Measurements from ENCODE around the gene ADH5.
"Not testable (repeated sequence)": the region's sequence is repeated elsewhere in the genome, so short reads cannot be mapped to it uniquely, and the experiment has no call there.

The ADH5 gene

DNA sequence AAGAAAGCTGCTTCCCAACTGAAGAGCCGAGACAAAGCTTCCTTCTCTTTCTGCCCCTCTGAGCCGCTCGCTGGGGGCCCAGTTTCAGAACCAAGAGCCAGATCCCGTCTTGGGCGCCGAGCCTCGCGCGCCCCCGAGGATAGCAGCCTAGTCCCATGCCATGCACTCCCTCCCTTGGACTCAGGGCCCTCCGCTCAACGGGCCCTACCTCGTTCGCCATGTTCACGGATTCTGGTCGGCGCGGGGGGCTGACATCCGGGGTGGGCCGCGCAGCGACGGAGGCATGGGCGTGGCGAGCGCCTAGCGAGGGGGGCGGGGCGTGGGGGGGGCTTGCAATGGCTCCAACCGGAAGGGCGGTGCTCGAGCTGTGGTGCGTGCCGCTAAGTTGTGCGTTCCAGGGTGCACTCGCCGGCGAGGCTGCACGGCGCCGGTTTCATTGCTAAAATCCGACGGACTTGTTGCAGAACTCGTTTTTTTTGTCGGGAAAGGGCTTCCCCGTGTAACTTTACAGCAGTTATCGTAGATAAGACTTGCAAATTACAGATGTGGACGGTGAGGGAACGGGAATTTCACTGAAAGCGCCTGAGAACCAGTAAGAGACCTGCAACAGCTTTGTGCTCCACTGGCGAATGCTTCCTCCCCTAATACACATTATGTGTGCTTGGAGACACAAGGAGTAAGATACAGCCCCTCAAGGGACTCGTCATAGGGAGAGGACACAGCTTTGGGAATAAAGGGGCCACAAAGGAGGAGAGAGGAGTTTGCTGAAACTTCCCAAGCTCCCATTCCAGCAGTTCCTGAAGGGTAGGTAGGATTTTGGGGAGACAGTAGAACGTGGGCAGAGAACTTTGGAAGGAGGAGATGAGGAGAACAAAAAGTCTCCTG is at the start of gene ADH5:
Gene ADH5, minus strand, starts transcription at position 308 of the 885 bp plus-strand sequence. Its CDS starts 88 bp downstream, at position 220.
- DNase-seq, result peak; percentile 46

DNA sequence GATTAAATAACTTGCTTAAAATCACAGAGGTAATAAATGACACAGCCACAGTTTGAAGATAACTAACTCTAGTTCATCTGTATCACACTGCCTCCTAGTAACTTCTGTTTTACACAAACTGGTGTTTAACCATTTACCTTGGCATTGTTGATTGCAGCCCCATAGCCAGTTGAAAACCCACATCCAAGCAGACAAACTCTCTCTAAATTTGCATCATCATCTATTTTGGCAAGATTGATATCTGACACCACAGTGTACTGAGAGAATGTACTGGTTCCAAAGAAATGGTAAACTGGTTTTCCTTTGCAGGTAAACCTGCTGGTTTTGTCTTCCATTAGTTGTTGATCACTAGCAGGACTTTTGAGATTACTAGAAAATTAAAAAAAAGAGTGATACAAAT is 47.7 kb upstream of the ADH5 start:
- DNase-seq, result no peak

DNA sequence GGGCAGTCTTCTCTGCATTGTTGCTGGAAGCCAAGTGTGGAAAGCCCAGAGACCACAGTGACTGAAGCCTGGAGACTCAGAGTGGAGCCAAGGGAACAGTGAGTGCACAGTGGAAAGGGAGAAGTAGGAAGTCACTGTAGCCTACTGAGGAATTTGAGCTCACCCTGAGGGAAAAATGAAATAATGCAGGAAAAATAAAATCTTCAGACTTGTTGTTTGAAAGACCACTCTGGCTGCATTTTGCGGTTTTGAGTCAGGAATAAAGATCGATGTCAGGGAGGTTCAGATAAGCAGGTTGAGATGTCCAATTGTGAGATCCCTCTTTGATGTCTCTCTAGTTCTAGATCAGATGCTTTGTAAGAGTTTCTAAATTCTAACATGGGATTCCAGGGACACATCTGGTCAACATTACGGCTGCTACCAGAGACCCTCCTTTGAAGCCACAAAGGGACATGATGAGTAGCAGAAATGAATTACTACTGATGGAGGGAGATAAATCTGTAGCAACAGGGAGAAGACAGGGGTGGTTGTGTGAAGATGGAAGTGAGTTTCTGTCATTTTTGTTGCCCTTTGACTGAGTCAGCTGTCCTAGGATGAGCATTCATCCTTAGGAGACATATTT is 47.1 kb upstream of the ADH5 start:
- no peak for DNase-seq

DNA sequence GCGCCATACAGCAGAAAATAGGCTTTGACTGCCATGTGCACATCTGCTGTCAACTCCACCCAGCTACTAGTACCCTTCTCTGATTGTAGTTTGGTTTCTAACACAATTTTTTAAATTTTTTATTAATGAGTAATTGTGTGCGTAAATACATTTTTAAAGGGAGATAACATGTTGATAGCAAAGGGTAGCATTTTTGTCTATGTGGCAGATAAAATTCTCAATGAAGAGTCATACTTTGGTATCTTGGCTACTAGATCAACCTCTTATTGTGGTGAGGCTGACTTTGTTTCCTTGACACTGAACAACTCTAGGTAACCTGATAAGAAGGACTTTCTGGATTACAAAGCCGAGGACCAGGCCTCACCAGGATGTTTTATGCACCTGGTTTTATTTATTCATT is 46.0 kb upstream of the ADH5 start:
- DNase-seq, result no peak

DNA sequence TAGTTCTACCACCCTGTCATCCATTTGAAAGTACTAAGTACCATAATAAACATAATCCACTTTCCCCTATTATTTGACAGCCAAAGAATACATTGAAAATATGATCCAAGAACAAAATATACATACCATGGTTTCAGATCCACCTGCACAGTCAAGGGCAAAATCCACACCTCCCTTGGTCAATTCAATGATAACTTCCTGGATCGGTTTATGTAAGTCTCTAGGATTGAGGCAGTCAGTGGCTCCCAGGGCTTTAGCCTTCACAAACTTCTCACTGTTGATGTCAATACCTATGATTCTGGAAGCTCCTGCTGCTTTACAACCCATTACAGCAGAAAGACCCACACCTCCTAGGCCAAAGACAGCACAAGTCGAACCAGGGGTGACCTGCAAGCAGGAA is 42.8 kb upstream of the ADH5 start:
- DNase-seq, result no peak

DNA sequence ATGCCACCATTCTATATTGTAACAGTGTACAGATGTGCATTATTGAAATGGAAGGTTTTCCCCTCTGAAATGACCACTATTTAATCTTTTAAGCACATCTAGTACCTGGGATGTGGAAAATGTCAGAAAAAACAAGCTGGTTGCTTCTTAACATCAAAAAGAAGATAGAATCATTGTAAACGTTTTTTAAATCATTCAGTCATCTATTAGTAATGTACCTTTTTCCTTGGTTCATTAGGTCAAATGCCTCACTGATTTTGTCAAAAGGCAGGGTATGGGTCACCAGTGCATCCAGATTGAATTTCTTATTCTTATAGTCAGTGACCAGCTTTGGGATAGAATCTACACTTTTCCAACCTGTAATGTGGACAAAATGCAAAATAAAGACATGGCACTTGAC is 37.8 kb upstream of the ADH5 start:
- DNase-seq, result no peak

DNA sequence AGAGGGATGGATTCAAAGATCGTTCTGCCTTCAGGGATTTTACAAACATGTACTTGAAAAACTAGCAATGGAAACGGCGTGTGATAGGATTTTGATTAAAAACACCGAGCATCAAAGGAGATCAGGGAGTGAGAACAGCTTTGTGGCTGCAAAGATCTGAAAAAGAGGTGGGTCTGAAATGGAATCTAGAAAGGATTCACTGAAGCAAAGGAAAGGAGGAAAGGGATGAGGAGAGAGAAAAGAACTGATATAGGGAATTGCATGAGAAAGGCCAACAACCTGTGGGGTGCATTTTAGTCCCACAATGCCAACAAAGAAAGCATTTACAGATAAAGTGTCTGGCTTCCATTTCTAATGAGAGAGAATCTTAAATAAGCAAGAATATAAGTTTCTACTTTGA is 32.4 kb upstream of the ADH5 start:
- no peak for DNase-seq

DNA sequence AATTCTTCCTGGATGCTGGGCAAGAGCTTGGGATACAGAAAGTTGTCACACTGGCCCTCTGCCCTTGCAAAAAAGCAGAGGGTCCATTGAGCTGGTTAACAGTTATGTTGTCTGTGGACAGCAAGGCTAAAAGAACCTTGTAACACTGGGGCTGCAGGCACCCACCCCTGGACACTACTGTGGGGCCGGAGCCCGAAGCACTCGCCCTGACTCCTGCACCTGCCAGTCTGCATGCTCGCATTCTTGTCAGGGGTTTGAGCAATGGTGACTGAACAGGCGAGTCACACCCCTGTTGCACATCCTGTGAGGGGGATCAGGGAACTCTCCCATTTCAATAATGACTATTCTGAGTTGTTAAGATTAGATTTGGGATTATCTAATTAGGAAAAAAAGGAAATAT is 31.9 kb upstream of the ADH5 start:
- DNase-seq, result no peak

DNA sequence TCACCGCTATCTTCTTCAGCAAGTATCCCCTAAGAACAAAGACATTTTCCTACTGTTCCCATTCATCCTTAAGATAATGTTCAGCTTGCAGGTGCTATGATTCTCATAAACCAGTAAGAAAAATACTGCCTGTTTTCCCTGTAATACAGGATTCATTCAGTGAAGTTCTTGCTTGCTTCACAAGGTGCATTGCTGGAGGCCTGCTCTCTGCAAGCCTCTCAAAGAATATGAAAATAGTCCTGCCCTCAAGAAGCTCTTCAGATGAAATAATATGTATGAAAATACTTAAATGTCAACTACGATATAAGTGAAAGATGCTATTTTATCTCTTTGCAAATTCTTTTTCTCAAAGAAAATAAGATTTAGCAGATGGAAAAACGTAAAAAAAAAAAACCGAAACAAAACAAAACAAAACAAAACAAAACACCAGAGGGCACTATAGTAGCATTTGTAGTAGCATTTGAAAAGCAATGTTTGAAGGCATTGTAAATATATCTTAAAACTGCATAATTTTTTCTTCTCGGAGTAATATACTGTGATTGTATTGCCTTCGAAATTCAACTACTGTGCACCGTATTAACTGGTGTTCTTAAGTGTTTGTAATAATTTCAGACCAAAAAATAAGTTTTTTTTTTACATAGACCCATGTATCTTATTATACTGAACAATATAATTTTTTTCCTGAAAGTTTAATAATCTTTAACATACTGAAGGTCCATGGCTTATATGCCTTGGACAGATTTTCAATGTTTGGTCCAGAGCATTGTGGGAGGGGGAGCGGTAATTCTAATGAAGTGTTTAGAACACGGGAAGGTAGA is 29.5 kb upstream of the ADH5 start:
- DNase-seq, result no peak

DNA sequence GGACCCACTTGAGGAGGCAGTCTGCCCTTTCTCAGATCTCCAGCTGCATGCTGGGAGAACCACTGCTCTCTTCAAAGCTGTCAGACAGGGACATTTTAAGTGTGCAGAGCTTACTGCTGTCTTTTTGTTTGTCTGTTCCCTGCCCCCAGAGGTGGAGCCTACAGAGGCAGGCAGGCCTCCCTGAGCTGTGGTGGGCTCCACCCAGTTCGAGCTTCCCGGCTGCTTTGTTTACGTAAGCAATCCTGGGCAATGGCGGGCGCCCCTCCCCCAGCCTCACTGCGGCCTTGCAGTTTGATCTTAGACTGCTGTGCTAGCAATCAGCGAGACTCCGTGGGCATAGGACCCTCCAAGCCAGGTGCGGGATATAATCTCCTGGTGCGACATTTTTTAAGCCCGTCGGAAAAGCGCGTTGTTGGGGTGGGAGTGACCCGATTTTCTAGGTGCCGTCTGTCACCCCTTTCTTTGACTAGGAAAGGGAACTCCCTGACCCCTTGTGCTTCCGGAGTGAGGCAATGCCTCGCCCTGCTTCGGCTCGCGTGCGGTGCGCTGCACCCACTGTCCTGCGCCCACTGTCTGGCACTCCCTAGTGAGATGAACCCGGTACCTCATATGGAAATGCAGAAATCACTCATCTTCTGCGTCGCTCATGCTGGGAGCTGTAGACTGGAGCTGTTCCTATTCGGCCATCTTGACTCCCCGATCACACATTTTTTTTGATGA is 28.7 kb upstream of the ADH5 start:
- not testable (repeated sequence) for DNase-seq

DNA sequence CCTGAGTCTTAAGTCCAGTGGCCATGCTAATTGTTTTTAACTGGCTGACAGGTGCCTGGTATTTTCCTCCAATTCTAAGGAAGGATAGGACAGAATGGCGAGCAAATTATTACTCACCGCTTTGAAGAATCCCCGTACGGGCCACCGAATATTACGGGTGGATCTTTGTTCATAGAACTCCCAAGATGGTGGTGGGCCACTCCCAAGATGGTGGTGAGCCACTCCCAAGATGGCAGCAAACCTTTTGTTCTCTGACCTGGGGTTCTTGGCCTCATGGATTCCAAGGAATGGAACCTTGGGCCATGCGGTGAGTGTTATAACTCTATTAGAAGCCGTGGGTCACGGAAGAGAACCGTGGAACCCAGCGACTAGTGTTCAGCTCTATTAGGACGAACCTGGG is 20.7 kb upstream of the ADH5 start:
- DNase-seq, result not testable (repeated sequence)

DNA sequence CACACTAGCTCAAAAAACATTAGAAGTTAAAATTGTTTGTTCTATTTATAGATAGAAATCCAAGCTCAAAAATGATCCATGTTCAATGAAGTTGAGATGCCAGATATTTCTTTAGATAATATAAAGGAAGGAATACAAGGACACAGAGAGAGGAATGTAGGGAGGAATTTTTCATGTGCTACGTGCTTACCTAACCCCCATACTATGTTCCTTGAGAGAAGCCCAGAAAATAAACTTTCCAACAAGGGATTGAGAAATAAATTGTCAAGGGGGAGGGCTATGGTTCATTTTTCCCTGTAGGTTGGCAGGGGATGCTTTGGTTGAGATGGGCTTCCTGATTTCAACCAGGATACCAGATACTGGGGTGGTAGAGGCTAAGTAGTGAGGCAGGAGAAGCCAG is 15.6 kb upstream of the ADH5 start:
- no peak for DNase-seq

DNA sequence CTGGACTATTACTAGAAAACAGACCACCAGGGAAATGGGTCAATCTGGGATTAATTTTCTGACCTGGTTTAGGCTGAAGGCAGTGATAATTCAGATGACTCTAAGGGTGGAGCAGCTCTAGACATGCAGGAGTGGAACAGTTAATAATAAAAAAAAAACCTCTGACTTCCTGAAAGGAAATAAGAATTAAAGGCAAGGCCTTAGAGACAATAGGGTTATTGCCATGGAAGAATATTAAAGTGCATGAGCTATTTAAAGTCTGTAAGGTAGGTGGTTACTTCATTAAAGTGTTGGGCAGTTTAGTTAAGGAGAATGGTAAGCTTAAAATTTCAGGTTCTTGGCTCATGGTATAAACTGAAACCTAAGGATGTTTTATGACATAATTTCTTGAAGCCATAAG is 14.6 kb upstream of the ADH5 start:
- no peak for DNase-seq

DNA sequence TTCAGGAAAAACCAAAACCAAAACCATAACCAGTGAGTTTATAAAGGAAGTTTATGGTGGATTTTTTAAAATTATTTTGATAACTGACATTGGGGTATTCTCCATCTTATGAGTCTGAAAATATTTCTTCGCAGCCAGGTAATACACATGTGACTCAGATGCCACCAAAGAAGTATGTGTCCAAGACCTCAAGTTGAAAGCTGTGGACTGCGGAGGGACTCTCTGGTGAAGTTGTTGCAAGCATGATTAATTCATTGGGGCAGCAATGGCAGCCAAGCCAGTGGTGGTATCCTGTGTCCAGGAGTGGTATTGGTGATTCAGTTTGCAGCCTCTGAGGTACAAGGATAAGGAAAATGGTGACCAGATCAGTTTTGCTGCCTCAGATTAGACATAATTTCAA is 14.0 kb upstream of the ADH5 start:
- no peak for DNase-seq

DNA sequence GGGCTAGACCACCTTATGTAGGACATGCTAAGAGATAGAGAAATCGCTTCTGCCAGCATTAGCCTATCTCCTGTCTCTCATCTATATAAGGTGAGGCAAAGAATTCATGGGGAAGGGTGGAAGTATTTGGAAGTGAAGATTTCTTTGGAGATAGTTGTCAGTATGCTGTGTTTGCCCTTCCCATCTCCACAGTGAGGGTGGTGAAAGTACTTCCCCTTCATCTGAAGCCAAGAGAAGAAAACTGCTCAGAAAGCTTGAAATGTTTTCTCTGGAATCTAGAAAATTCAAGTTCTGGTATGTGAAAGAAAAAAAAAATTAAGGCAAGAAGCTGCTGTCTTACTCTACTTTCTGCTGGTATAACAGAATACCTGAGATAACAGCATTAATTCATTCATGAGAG is 12.3 kb upstream of the ADH5 start:
- DNase-seq, result no peak

DNA sequence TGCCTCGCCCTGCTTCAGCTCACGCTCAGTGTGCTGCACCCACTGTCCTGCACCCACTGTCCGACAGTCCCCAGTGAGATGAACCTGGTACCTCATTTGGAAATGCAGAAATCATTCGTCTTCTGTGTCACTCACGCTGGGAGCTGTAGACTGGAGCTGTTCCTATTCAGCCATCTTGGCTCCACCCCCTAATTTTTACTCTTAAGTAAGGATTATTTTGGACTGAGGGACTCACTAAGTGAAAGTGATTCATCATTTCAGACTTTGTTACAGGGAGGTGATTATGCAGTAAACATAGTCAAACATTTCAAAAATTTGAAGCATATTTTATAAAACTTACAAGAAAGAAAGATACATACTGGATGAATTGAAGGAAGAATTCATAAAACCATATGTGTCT is 11.2 kb upstream of the ADH5 start:
- DNase-seq, result not testable (repeated sequence)

DNA sequence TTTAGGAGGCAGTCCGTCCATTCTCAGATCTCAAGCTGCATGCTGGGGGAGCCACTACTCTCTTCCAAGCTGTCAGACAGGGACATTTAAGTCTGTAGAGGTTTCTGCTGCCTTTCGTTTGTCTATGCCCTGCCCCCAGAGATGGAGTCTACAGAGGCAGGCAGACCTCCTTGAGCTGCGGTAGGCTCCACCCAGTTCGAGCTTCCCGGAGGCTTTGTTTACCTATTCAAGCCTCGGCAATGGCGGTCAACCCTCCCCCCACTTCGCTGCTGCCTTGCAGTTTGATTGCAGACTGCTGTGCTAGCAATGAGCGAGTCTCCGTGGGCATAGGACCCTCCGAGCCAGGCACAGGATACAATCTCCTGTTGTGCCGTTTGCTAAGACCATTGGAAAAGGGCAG is 10.7 kb upstream of the ADH5 start:
- no peak for DNase-seq

DNA sequence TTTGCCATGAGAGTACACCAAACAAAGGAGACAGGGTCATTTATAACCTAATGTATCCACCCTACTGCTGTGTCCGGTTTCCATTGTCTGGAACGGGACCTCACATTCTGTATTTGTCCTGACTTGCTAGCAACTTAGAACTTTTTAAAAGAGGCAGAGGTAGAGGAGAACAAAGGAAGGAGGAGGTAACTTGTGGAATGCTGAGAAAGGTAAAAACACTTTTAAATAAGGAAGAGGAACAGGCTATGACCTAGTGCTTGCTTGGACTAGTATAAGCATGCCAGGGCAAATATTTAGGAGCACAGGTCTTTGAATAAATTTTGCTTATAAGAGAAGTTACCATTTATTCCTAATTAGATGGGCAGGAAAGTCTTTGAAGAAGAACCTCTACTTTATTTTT is 3.3 kb upstream of the ADH5 start:
- not testable (repeated sequence) for DNase-seq

DNA sequence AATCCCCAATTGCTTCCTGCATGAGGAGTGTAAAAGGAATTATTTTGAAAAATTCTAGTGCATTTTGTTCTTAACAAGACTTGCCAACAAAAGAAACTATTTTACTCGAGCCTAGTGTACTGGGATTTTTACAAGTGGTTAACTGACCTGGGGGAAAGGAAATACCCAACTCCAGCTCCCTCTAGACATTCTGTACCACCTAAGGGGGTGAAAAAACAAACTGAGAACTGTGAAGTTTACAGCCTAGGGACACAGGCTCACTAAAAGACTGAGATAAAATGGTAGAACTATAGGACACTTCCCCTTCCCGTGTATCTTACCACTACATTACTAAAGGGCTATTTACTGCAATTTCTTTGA is 2.6 kb upstream of the ADH5 start:
- no peak for DNase-seq

DNA sequence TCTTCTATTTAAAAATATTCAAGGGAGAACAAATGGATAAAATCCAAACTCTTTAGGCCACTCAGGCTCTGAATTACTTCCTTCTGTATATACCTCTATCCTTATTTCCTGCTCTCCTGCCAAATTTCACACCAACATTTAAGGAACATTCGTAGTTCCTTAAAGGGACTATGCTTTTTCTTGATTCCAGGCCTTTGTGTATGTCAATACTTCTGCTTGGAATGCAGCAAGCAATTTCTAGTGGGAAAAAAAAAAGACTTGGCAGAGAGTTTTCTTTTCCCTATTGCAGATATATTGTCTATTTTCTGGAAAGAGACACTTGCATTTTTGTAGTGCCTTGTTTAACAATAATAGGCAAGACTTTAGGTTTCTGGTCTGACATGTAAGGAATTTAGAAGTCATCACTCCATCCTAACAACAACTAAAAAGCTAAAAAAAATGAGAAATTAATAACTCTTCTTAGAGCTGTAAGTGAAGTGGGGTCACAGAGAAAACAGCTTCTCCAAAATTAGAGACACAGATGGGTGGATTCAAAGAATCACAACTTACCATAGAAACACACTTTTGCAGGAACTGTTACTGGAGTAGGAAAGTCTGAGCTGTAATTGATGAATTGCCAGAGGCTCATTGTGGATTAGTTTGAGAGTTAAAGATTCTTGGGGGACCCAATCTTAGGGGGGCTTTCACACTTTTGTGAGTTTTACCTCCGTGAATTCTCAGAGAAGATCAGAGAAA is 2.1 kb upstream of the ADH5 start:
- no peak for DNase-seq

DNA sequence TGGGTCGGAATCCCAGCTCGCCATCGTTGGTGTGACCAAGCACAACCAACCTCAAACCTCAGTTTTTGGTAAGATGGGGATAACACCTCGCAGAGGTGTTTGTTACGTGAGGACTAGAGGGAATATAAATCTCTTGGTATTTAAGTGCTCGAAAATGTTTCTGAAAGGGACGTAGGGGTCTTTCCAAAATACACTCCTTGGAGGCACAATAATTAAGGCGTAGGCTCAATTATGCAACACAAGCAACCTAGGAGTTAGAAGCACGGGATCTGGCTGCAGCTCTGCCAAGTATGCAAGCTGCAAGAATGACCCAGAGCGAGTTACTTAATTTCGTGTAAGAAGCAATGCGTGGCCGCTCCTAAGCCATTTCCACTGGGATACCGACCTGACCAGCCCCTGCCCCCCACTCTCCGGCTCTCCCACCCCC is 552 bp downstream of the ADH5 start:
- no peak for DNase-seq

DNA sequence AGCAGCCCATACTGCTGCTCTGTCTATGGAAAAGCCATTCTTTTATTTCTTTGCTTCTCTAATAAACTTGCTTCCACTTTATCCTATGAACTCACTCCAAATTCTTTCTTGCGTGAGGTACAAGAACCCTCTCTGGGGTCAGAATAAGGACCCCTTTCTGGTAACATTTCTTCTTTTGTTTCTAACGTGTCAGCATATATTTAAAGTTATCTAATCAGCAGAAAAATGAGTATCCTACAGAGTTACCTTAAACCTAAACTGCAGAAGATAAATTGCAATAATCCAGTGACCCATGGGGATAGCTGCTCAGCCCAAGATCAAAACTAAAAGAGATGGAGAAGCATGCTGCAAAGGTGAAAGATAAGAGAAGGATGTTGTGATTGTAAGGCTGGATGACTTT is 4.0 kb downstream of the ADH5 start:
- DNase-seq, result no peak

All from GOT3 (cell line).